GM18867 (cell line): ENCODE measurements around the gene FXR1.
A peak's percentile ranks its signal among the peaks of the same experiment; 100 is the strongest.
"Not testable (repeated sequence)": the region's sequence is repeated elsewhere in the genome, so short reads cannot be mapped to it uniquely, and the experiment has no call there.

Experiments
- ATAC-seq: cut with Tn5 transposase; IDR thresholded peaks from one replicate; pipeline ENCODE4 v1.9.1; 2021; ENCODE audit warnings: mild to moderate bottlenecking, moderate library complexity; ENCODE audit not compliant: unreplicated experiment

FXR1 gene

GRCh38 chr3:180932819-180933218, 20.3 kb downstream of the FXR1 start:
- ATAC-seq = no peak

GRCh38 chr3:180934638-180935037, 22.2 kb downstream of the FXR1 start:
- ATAC-seq = no peak

DNA sequence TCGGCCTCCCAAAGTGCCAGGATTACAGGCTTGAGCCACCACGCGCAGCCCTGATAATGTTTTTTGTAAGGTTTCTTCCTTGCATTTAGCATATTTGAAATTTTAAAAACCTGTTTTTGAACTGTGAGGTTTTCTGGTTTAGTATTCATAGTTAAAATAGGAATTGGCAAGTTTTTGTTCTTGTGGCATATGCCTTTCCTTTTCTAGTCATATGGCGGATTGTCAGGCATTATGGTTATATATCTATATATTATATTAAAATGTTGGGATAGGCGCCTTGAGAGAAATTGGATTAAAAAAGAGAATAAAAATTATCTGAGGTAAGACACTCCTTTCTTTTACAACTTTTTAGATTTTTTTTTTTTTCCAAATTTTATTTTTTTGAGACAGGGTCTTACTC, 28.4 kb downstream of the FXR1 start:
- ATAC-seq = no peak

GRCh38 chr3:180947761-180948390, 35.4 kb downstream of the FXR1 start:
- ATAC-seq = peak; percentile 82

- ATAC-seq = no peak
These were observed 47.2 kb downstream of the FXR1 start for GRCh38 chr3:180959691-180960090.

GRCh38 chr3:180961087-180961486, 48.6 kb downstream of the FXR1 start:
- ATAC-seq = no peak

GRCh38 chr3:180961552-180961951, 49.1 kb downstream of the FXR1 start:
- ATAC-seq = no peak

DNA sequence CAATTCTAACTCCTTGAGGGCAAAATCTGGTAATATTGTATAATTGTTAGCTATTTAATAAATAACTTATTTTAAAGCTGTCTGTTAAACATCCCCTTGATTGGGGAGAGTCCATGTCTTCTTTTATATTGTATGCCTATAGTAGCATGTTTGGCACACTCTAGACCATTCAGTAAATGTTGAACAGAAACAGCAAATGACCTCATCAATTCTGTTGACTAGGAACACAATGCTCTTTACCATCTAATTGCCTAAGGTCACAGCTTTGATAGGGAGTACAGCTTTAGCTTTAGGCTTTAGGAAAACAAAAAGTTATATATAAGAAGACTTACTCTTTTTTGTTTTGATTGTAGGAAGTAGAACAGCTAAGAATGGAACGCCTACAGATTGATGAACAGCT, 50.1 kb downstream of the FXR1 start:
- no peak for ATAC-seq

DNA sequence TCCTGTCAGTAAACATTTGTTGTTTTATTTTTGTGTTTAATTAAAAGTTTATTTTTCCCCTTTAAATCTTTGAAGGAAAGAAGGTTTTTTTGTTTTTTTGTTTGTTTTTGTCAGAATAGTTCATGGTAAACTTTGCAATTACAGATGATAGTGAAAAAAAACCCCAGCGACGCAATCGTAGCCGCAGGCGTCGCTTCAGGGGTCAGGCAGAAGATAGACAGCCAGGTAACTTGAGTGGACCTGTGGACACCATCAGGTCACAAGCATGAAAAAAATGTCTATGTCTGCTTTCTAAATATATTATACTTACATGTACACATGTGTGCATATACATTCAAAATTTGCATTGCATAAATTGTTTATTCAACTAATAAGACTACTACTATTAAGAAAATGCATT, 58.5 kb downstream of the FXR1 start:
- no peak for ATAC-seq

DNA sequence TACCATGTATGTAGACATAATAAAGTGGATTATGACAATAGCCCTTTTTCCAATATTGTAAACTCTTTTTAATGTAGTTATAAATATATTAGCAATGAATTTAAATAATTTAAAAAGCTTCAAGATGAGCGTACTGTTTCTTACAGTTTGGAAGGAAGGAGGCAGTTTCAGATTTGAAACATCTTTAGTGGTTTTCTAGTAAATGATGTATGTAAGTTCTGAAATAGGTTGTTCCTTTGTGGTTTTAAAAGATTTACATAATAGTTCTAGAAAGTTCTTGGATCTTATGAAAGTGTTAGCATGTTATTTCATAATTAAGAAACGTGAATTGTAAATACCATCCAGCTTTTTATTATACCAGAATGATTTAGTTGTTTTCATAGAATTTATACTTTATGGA, 61.1 kb downstream of the FXR1 start:
- ATAC-seq = peak; percentile 85

GRCh38 chr3:180974286-180974685, 61.8 kb downstream of the FXR1 start:
- ATAC-seq = no peak

DNA sequence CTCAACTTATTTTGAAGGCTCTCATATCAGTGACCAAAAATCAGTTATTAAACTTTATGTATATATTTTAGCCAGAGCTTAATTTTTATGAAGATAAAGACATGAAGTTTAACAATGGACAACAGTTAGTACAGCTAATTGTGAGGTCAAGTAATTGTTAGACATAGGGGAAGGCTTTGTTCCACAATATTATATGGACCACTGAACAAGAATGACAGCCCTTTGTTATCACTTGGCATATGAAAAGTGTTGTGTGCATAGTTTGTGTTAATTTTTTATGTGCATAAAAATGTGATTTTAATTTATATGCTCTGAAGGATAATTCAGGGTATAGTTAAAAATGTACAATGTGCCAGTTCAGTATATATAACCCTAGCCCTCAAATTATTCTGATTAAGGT, 65.0 kb downstream of the FXR1 start:
- no peak for ATAC-seq

DNA sequence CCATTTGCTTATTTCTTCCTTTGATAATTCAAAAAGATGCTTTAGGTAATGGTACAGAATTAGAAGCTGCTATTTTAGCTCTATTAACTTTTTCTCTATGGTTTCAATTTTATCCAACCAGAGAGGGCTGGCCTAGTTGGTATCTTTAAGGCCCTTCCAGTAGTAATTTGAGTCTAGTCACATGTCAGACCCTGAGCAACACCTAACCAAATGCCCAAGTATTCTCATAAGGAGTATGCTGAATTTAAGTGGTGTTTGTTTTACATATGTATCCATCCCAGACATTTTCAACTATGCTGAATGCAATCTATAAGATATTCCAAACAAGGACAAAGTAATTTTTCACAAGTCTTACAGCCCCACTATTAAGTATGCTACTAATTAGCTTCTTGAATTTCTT, 67.5 kb downstream of the FXR1 start:
- no peak for ATAC-seq

DNA sequence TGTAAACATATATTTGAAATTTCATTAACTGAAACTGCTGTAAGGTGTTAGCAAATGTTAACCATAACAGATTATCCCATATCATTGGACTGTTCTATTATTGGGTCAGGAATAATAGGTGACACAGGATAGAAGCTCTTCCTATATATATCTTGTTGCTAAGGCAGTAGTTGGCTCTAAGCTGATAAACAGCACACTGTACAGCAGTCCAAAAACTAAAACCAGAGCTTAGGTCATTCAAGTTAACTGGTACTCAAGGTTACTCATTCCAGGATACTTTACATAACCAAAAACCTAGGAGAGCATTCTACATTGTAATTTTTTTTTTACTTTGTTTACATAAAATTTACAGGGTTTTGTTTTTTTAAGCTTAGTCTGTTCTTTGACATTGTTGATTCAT, 68.1 kb downstream of the FXR1 start:
- no peak for ATAC-seq

DNA sequence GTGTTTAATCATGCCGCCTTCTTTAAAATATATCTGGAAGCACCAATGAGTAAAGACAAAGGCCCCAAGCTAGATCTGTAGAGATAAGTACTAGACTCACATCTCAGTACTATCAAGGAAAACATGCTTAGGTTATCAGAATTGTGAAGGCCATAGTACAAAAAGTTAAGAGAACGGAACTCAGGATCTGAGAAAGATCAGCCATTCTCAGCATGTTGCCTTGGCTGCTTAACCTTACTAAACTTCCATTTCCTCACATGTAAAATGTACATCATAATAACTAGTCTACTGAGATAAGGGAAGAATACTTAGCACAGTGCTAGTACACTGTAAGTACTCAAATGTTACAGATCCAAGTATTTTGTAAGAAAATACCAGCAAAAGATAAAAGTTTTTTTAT, 69.4 kb downstream of the FXR1 start:
- no peak for ATAC-seq

- ATAC-seq = no peak
These were observed 70.7 kb downstream of the FXR1 start for GRCh38 chr3:180983136-180983535.

GRCh38 chr3:180986366-180986765, 73.9 kb downstream of the FXR1 start:
- ATAC-seq = not testable (repeated sequence)

DNA sequence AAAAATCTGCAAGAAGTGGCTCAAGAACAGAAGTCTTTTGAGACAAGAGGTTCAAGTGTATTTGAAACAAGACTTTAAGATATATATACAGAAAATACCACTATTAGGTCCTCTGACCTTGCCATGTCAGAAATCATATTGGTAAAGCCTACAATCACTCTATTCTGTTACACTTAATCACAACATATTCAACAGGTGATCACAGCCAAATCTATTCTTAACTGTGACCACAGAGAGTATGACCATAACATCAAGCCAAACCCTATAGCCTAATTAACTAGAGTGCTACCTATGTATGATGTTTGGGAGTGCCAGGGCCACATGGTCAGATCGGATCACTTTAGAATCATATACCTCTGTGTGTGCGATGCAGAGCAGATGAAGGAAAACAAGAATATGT, 74.9 kb downstream of the FXR1 start:
- no peak for ATAC-seq

DNA sequence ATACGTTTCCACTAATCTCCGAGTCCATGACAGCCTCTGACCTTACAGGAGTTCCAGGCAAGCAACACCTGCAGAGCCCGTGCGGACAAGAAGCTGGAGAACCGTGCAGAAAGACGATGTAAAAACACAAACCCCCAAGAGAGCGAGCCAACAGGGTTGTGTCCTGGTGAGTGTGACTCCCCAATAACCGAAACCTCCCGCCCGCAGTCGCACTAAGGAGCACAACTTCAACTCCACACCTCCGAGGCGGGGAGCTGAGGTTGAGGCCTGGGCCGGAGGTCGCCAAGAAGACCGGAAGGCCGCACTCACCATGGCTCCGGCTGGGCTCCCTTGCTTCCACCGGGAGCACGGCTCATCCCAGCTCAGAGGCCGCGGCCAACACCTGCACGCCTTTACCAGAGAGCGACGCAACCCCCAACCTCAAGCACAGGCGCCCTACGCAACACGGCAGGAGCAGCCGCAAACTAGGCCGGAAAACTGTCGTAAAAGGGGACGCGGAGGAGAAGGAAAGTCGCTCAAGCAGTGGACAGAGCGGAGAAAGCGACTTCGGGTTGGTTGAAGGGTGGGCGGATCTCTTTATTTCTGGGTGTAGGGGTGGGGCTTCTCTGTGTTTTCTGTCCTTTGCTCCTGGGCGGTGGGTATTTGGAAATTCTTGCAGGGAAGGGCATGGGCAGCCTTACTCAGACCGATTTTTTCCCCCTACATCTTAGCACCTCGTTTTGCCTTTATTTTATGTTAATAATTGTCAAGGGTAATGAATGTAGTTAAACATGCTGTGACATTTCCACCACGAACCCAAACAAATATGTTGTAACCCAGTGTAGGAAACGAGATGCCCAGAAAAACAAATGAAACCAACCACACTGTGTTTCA, 77.1 kb downstream of the FXR1 start, which contains the start of gene DNAJC19:
Gene DNAJC19, minus strand, starts transcription at position 446 of the 873 bp plus-strand sequence. Its CDS starts 134 bp downstream, at position 312.
- ATAC-seq = peak; percentile 96

GRCh38 chr3:180990505-180990904, 78.0 kb downstream of the FXR1 start:
- no peak for ATAC-seq

- ATAC-seq = no peak
These were observed 84.0 kb downstream of the FXR1 start for GRCh38 chr3:180996415-180996932.

- ATAC-seq = not testable (repeated sequence)
These were observed 89.9 kb downstream of the FXR1 start for GRCh38 chr3:181002331-181002730.
